Muscle layer of colon (tissue), 2 donors: ENCODE data around the gene ITGA6.
A peak's percentile ranks its signal among the peaks of the same experiment; 100 is the strongest.
"Not testable (repeated sequence)": the region's sequence is repeated elsewhere in the genome, so short reads cannot be mapped to it uniquely, and the experiment has no call there.

ENCODE experiments used
- H3K27ac ChIP-seq: one replicate; pipeline ENCODE4 v1.7.0; 2013; ENCODE audit warnings: low read depth, mild to moderate bottlenecking, low read length, moderate library complexity
- H3K27me3 ChIP-seq, 2 donors: one replicate each; pipeline ENCODE4 v1.7.0; 2013; ENCODE audit warnings: low read length in 2 of 2, mild to moderate bottlenecking in 2 of 2; ENCODE audit not compliant: insufficient read depth in 2 of 2, control insufficient read depth in 1 of 2
- H3K36me3 ChIP-seq: one replicate; pipeline ENCODE4 v1.7.0; 2013; ENCODE audit warnings: mild to moderate bottlenecking, low read length; ENCODE audit not compliant: insufficient read depth
- H3K4me1 ChIP-seq: one replicate; pipeline ENCODE4 v1.7.0; 2013; ENCODE audit warnings: mild to moderate bottlenecking, low read length; ENCODE audit not compliant: insufficient read depth
- H3K4me3 ChIP-seq, 2 donors: one replicate each; pipeline ENCODE4 v1.7.0; 2013; ENCODE audit warnings: low read length in 2 of 2, low read depth in 1 of 2, mild to moderate bottlenecking in 1 of 2, moderate library complexity in 1 of 2
- H3K9ac ChIP-seq: one replicate; pipeline ENCODE4 v1.7.0; 2013; ENCODE audit warnings: low read length
- H3K9me3 ChIP-seq: one replicate; pipeline ENCODE4 v1.7.0; 2013; ENCODE audit warnings: mild to moderate bottlenecking, low read length
- donor health status: abdominal sarcoma.
- donor health status: Adenocarcinoma of cecum.

Gene ITGA6

GRCh38 chr2:172540421-172540820 is 113.0 kb downstream of the ITGA6 start:
- H3K27me3 ChIP-seq: no peaks in the 10 kb centered on the region
- H3K4me3 ChIP-seq: no peak overlapping the region
- H3K9me3 ChIP-seq: no peaks in the 10 kb centered on the region
- H3K36me3 ChIP-seq: no peaks in the 10 kb centered on the region
- H3K9ac ChIP-seq: no peak overlapping the region
- H3K4me1 ChIP-seq: no peaks in the 10 kb centered on the region
- no peak overlapping the region for H3K27ac ChIP-seq

GRCh38 chr2:172545408-172546075 is 118.2 kb downstream of the ITGA6 start:
- Histone ChIP-seq H3K9ac (no peak overlapping the region), H3K4me3 (no peak overlapping the region), H3K27me3 (no peaks in the 10 kb centered on the region), H3K4me1 (no peaks in the 10 kb centered on the region), H3K27ac (no peak overlapping the region), H3K36me3 (no peaks in the 10 kb centered on the region), H3K9me3 (no peaks in the 10 kb centered on the region)

GRCh38 chr2:172549131-172549530 is 121.7 kb downstream of the ITGA6 start:
- Histone ChIP-seq H3K4me1 (no peaks in the 10 kb centered on the region), H3K27ac (no peak overlapping the region), H3K36me3 (no peaks in the 10 kb centered on the region), H3K4me3 (no peak overlapping the region), H3K9ac (no peak overlapping the region), H3K9me3 (no peaks in the 10 kb centered on the region), H3K27me3 (no peaks in the 10 kb centered on the region)

- not testable (repeated sequence) for H3K4me1 ChIP-seq, H3K27ac ChIP-seq, H3K9me3 ChIP-seq, H3K36me3 ChIP-seq, H3K9ac ChIP-seq, H3K4me3 ChIP-seq, H3K27me3 ChIP-seq
Measured at GRCh38 chr2:172549802-172550201, 122.4 kb downstream of the ITGA6 start.

GRCh38 chr2:172550419-172550818 is 123.0 kb downstream of the ITGA6 start:
- Histone ChIP-seq H3K4me1 (no peaks in the 10 kb centered on the region), H3K9ac (no peak overlapping the region), H3K36me3 (no peaks in the 10 kb centered on the region), H3K27ac (no peak overlapping the region), H3K9me3 (no peaks in the 10 kb centered on the region), H3K4me3 (no peak overlapping the region), H3K27me3 (no peaks in the 10 kb centered on the region)

- Histone ChIP-seq H3K4me3 (no peak overlapping the region), H3K36me3 (no peaks in the 10 kb centered on the region), H3K27me3 (no peaks in the 10 kb centered on the region), H3K4me1 (no peaks in the 10 kb centered on the region), H3K27ac (no peak overlapping the region), H3K9ac (no peak overlapping the region), H3K9me3 (no peaks in the 10 kb centered on the region)
Measured at GRCh38 chr2:172551271-172551670, 123.9 kb downstream of the ITGA6 start.

DNA sequence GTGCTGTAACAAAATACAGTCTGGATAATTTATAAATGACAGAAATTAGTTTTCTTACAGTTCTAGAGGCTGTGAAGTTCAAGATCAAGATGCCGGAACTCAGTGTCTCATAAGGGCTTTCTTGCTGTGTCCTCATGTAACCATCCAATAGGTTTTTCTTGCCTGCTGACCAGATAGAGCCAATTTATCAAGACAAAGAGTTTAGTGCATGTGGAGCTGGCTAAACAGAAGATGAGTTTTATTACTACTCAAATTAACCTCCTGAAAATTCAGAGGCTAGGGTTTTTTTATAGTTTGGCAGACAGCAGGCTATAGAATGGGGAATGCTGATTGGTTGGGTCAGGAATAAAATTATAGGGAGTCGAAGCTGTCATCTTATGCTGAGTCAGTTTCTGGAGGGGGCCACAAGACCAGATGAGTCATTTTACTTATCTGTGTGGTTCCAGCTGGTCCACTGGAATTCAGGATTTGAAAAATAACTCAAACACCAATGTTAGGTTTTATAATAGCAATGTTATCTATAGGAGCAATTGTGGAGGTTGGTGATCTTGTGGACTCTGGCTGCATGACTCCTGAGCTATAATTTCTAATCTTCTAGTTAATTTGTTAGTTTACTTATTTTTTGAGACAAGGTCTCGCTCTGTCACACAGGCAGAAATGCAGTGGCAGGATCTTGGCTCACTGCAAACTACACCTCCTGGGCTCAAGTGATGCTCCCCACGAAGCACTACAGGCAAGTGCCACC is 125.3 kb downstream of the ITGA6 start:
- Histone ChIP-seq H3K27ac (no peak overlapping the region), H3K9me3 (no peaks in the 10 kb centered on the region)

GRCh38 chr2:172554352-172555271 is 127.2 kb downstream of the ITGA6 start:
- no peaks in the 10 kb centered on the region for H3K27me3 ChIP-seq
- no peaks in the 10 kb centered on the region for H3K9me3 ChIP-seq
- H3K4me1 ChIP-seq: peaks cover 10% of the 10 kb centered on the region
- no peaks in the 10 kb centered on the region for H3K36me3 ChIP-seq
- H3K9ac ChIP-seq: no peak overlapping the region
- no peak overlapping the region for H3K27ac ChIP-seq
- H3K4me3 ChIP-seq: peak overlapping the region in 1 of 2 donors; percentile 87

More for the DNA sequence above, 125.3 kb downstream of the ITGA6 start:
- H3K36me3 ChIP-seq: no peaks in the 10 kb centered on the region
- H3K9ac ChIP-seq: no peak overlapping the region
- peaks cover 10% of the 10 kb centered on the region for H3K4me1 ChIP-seq
- no peaks in the 10 kb centered on the region for H3K27me3 ChIP-seq
- no peak overlapping the region for H3K4me3 ChIP-seq

DNA sequence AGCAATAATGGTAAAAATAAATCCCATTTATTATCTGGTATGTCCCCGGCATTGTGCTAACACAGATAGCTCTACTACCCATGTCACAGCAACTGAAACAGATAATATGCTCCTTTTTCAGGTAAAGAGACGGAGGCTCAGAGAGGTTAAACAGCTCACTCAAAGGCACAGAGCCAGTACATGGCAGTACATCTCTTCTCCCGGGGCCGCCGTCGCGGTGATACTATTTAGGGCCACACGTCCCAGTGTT is 127.8 kb downstream of the ITGA6 start:
- no peaks in the 10 kb centered on the region for H3K36me3 ChIP-seq
- H3K4me3 ChIP-seq: peak overlapping the region; percentile 28 to 87
- H3K4me1 ChIP-seq: peaks cover 10% of the 10 kb centered on the region
- H3K27ac ChIP-seq: no peak overlapping the region
- H3K27me3 ChIP-seq: no peaks in the 10 kb centered on the region
- H3K9me3 ChIP-seq: no peaks in the 10 kb centered on the region
- H3K9ac ChIP-seq: peak overlapping the region; percentile 61
